GM12872 (cell line): ENCODE data around the gene MAN2A2.

Experiments
- CTCF ChIP-seq: IDR thresholded peaks from 3 replicates; pipeline ENCODE4 v1.5.1; 2011; ENCODE audit warnings: low read depth, mild to moderate bottlenecking, low read length, moderate library complexity; ENCODE audit not compliant: insufficient read depth

MAN2A2 gene

GRCh38 chr15:90877996-90878395 is 25.1 kb upstream of the MAN2A2 start:
- TF ChIP-seq CTCF: no peak

DNA sequence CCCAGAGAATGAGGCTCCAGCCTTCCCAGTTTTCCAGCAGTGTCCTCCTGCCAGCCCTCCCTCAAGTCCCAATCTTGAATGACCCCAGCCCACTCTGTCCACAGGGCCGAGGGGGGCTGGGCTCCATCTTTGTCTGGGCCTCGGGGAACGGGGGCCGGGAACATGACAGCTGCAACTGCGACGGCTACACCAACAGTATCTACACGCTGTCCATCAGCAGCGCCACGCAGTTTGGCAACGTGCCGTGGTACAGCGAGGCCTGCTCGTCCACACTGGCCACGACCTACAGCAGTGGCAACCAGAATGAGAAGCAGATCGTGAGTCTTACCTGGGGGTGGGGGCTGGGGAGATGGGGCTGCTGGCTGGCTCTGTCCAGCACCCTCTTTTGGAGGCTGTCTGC is 24.4 kb upstream of the MAN2A2 start:
- TF ChIP-seq CTCF: no peak

GRCh38 chr15:90879730-90880366 is 23.3 kb upstream of the MAN2A2 start:
- TF ChIP-seq CTCF: no peak

DNA sequence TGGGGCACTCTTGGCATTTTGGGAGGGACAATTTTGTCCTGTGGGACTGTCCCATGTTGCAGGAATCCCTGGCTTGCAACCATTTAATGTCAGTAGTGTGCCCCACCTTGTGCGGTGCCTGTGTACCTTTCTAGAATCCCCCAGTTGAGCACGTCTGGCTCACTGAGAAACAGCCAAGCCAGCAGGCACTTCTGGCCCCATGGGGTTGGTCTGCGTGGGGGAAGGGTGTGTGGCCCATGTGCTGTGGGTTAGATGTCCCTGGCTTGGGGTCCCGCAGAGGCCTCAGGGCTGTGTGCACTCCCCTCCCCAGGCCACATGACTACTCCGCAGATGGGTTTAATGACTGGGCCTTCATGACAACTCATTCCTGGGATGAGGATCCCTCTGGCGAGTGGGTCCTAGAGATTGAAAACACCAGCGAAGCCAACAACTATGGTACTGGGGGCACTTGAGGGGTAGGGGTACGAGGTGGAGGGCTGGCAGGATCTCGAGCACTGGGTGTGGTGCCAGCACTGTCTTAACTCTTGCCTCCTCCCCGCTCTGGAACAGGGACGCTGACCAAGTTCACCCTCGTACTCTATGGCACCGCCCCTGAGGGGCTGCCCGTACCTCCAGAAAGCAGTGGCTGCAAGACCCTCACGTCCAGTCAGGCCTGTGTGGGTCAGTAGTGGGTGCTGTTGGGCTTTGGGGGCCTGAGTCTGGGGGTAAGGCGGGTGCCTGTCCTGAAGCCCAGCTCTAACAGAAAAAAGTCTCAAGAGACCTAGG is 22.5 kb upstream of the MAN2A2 start:
- no peak for TF ChIP-seq CTCF

- TF ChIP-seq CTCF: no peak
These were observed 21.7 kb upstream of the MAN2A2 start for GRCh38 chr15:90881181-90881977.

DNA sequence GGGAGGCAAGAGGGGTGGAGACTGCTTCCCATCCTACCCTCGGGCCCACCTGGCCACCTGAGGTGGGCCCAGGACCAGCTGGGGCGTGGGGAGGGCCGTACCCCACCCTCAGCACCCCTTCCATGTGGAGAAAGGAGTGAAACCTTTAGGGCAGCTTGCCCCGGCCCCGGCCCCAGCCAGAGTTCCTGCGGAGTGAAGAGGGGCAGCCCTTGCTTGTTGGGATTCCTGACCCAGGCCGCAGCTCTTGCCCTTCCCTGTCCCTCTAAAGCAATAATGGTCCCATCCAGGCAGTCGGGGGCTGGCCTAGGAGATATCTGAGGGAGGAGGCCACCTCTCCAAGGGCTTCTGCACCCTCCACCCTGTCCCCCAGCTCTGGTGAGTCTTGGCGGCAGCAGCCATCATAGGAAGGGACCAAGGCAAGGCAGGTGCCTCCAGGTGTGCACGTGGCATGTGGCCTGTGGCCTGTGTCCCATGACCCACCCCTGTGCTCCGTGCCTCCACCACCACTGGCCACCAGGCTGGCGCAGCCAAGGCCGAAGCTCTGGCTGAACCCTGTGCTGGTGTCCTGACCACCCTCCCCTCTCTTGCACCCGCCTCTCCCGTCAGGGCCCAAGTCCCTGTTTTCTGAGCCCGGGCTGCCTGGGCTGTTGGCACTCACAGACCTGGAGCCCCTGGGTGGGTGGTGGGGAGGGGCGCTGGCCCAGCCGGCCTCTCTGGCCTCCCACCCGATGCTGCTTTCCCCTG is 21.0 kb upstream of the MAN2A2 start:
- TF ChIP-seq CTCF: no peak
